Ammon's horn (tissue), 1 donor: ENCODE measurements around the gene RAB29.
"Not testable (repeated sequence)": the region's sequence is repeated elsewhere in the genome, so short reads cannot be mapped to it uniquely, and the experiment has no call there.

Experiments
- DNase-seq: peaks from one replicate; pipeline ENCODE4 v3.0.0-alpha.2; 2016; ENCODE audit warnings: low spot score

RAB29 gene, protein sequence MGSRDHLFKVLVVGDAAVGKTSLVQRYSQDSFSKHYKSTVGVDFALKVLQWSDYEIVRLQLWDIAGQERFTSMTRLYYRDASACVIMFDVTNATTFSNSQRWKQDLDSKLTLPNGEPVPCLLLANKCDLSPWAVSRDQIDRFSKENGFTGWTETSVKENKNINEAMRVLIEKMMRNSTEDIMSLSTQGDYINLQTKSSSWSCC

DNA sequence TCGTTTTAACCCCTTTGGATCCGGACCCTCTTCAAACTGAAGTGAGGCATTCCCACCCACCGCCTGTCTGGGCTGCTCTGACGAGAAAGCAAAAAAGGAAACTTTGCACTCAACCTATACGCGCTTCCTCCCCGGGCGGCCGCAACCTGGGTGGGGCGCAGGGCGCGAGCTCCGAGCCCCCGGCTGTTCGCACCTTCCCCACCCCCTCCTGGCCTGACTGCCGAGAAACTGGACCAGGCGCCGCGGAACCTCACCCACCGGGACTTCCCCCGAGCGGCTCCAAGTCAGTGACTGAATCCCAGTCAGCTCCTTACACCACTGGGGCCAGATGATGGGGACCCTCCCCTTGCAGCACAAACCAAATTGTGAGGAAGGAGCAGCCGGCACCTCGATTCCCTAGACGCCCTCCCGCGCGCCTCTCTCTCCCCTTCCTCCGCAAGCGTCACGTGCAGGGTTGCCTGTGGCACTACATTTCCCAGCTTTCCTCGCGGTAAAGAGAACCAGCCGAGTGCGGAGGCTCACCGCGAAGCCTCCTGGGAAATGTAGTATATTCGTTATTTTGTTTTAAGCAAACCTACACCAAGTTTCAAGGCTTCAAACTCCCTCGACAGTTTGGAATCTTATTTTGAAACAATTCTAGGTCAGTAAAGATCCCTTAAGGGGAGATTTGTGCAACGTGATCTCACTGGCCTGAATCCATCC is at the start of gene RAB29:
Gene RAB29 (minus strand): TSS at position 468 of the 702 bp plus-strand sequence. CDS start 526 bp downstream, outside the sequence.
- peak; percentile 96 for DNase-seq

DNA sequence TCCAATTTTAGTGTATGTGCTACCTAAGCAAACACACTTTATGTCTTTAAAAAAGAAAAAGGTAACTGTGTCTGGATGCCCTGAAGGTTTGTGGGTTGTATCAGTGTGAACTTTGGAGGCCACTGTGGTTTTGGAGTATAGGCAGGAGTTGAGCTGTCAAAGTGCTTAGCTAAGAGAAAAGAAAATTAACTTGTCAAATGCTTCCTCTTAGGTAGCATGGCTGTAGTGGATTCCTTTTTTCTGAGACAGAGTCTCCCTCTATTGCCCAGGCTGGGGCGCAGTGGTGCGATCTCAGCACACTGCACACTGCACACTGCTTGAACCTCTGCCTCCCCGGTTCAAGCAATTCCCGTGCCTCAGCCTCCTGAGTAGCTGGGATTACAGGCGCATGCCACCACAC is 48.9 kb upstream of the RAB29 start:
- no peak for DNase-seq

- DNase-seq, result not testable (repeated sequence)
Measured at GRCh38 chr1:205823260-205823659, 48.0 kb upstream of the RAB29 start.

DNA sequence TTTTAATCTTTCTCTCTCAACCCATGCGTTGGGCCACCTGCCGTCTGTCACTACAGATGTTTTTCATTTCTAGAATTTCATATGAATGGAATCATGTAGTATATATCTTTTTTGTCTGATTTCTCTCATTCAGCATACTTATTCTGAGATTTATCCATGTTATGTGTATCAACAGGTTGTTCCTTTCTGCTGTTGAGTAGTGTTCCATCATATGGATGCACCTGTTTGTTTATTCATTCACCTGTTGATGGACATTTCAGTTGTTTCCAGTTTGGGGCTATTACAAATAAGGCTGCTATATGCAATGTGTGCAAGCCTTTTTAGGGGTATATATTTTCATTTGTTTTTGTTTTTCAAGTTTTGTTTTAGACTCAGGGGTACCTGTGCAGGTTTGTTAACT is 47.1 kb upstream of the RAB29 start:
- no peak for DNase-seq

DNA sequence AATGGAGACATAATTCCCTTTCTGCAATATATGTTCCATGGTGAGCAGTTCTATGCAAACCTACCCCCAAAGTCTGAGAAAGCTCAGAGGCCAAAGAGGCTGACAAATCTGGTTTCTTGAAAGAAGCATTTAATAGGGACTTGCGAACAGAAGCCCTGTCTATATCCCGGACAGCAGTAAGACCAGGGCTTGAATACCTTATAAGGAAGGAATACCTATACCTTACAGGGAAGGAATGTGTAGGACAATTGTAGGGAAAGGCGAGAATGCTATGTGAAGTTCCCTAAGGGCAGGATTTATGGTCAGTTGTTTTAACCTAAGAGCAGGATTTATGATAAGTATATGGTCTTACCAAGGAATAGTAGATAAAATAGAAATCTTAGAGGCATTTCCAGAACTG is 42.7 kb upstream of the RAB29 start:
- no peak for DNase-seq

- no peak for DNase-seq
Measured at GRCh38 chr1:205817364-205817763, 42.1 kb upstream of the RAB29 start.

GRCh38 chr1:205813755-205814058 is 38.4 kb upstream of the RAB29 start:
- no peak for DNase-seq

DNA sequence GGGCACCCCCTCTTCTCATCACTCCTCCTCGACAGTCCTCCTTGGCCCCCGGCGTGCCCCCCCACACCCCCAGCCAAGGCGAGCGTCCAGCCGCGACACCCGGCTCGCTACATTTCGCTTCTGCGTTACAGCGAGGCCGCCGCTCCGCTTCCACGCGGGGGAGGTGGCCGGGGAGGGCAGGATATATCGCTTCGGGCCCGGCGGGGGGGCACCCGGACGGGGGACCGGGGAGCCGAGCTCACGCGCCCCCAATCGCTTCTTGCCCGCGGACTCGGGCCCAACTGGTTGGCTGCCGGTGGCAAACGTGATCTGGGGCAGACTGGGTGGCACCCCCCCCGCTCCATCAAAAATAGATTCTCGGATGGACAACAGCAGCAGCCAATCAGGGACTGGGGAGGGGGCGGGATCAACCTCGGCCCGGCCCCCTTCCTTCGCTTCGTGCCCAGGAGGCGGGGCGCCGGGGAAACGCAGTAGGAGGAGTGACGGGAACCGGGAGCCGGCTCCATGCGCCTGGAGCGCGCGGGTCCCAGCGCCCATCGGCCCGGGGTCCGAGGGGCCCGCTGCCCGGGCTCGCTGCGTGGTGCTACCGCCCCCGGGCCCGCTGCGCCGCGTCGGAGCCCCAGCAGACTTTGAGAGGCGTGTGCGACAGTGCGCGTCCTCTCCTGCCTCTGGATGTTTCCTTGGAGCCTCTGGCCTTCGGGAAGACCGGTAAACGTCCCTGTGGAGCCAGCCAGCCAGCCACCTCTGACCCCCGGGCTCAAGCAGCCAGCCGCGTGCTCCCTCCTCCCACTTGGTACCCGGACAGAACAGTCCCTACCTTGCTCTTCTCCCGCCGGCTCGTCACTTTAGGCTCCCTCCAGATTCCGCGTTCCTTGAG is 37.8 kb upstream of the RAB29 start, which contains the start of gene SLC41A1:
Gene SLC41A1 (minus strand): TSS at position 321 of the 877 bp plus-strand sequence. CDS start 2,757 bp downstream, outside the sequence.
- DNase-seq, result peak; percentile 98

GRCh38 chr1:205812271-205812877 is 37.1 kb upstream of the RAB29 start:
- no peak for DNase-seq

DNA sequence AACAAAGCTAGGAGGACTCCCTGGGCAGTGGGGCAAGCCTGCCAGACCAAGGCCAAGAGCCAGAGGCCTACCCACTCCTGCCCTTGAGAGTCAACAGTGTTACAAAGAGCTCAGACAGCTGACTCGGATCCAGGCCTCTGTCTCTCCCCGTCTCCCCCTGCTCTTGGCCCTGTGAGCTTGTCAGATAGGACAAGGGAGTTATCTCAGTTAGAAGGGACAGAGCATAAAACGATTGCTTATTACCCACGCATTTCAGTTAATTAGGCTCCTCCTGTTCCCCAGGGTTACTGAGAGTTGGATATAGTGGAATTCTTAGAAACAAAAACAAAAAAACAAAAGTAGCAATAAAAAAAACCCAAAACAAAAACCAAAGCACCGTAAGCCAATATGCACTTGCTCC is 36.4 kb upstream of the RAB29 start:
- peak; percentile 83 for DNase-seq

DNA sequence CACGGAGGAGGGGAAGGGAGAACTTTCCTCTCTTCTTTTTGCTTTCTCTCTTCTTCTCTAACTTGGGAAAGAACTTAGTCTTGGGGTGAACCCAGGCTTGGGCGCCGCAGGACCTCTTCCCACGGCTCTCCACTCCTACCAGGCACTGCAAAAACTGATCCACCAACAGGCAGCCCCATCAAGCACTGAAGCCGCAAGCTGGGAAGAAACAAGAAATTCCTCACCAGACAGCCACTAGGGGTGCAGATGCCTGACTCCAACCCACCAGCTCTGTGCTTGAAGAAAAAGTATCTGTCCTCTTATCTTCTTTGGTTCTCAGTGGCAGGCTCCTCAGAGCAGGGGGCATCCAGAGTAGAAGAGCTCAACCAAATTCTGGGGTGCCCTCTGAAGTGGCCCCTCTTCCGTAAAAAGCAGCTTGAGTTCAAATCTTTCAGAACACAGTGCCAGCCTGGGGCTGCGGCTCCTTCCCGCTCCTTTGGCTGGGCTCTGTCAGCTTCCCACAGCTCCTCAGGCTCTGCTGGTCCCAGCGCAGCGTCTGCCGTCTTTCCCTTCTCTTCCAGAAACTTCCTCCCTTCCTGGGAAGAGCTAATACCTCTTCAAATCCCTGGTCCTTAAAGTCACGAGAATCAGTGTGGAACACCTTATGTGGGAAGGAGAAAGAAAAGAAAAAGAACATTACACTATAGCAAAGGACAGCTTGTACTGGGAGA is 35.3 kb upstream of the RAB29 start:
- DNase-seq, result no peak

DNA sequence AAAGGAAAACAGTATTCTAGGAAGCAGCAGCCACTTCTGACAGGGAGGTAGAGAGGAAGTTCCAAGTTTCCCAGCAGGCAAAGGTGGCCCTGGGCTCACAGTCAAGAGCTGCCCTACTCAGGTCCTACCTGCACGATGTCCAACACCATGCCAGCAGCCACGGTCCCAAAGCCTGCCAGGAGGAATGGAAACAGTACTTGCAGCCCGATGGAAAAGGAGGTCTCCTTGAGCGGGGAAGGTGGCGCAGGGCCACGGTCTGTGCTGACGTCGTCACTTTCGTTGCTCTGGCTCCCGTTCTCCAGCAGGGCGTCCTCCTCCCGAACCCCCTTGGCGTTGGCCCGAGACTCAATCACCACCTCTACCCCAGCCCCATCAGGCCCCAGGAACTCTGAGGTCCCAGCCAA is 34.7 kb upstream of the RAB29 start:
- no peak for DNase-seq

GRCh38 chr1:205809469-205809868 is 34.2 kb upstream of the RAB29 start:
- DNase-seq, result no peak

DNA sequence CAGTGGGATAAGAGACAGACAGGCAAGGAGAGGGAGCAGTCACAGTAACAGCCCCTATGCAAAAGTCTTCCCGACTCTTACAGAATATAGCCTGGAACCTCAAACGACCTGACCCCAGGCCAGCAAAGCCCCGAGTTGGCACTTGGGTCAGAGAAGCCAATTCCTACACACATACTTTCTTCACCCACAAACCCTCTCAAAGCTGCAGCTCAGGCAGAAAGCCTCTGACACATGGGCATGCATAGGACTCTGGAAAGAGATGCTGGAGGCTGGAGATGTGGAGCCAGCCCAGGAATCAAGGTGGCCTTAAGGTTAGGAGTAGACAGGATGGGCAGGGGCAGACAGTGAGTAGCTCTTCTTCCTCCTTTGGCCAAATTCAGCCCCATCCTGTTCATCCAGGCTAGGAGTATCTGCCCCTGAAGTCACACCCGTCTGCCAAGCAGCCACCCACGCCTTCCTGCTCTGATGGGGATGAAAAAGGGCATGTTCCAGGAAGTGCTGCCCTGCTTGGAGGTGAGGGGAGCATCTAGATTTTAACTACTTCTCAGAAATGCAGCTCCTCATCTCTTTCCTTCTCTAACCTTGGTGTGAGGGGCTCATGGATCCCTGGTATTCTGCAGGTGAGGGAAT is 29.9 kb upstream of the RAB29 start:
- DNase-seq, result no peak

GRCh38 chr1:205804605-205805004 is 29.3 kb upstream of the RAB29 start:
- DNase-seq, result no peak

DNA sequence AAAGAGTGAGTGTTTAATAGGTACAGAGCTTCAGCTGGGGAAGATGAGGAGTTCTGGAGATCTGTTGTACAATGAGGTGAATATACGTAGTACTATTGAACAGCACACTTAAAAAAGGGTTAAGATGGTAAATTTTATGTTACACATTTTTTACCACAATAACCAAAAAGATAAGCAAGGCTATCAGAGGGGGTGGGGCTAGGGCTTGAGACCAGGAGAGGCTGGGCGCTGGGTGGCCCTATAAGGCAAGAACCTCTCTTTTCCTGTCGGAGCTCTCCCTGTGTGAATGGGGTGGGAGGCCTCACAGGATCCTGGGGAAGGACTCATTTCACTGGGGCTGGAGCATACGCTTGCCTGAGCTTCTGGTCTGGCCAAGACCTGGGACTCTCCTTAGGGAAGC is 28.7 kb upstream of the RAB29 start:
- DNase-seq, result no peak

DNA sequence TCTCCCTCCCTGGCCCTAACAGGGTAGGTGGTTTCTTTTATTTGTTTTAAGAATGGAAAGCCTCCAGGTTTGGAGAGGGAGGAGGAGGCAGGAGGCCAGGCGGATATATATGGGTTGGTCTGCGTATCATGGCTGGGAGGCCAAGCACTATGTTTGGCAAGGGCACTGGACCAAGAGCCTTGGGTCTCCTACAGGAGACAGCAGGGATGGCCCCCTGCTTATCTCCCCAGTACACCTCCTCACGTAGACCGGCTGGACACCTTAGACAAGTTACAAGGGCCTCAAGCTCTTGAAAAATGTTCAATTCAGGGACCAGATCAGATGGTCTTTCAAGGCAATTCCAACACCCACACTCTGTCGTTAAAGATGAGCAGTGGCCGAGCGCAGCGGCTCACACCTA is 26.8 kb upstream of the RAB29 start:
- no peak for DNase-seq

GRCh38 chr1:205800981-205801703 is 25.9 kb upstream of the RAB29 start:
- no peak for DNase-seq

DNA sequence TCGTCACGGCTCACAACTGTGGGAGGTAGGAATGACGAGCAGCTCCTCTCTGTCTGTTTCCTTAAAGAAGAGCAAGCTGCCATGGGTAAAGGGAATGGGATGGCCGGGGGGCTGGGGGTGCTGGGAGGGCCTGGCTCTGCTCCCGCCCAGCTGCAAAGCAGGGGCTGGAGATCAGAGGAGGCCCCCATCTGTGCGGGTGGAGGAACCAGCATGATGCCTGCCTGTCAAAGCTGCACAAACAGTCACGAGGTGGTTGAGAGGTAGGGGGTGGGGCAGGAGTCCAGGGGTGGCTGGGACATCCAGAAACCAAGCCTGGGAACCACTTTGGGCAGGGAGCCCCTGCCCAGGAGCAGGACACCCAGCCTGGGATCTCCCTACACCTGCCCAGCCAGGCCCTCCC is 25.1 kb upstream of the RAB29 start:
- no peak for DNase-seq

- no peak for DNase-seq
Measured at GRCh38 chr1:205798577-205798976, 23.3 kb upstream of the RAB29 start.

GRCh38 chr1:205797168-205797567 is 21.9 kb upstream of the RAB29 start:
- DNase-seq, result no peak
